Islet of Langerhans (tissue), 1 donor: ENCODE measurements around the gene BRS3.
"Not testable (repeated sequence)": the region's sequence is repeated elsewhere in the genome, so short reads cannot be mapped to it uniquely, and the experiment has no call there.

Experiments used
- FAIRE-seq: peaks from one replicate; lab custom pipeline; 2011; peaks lifted over from hg19 to GRCh38; lab: Jason Lieb, UNC

Gene BRS3

DNA sequence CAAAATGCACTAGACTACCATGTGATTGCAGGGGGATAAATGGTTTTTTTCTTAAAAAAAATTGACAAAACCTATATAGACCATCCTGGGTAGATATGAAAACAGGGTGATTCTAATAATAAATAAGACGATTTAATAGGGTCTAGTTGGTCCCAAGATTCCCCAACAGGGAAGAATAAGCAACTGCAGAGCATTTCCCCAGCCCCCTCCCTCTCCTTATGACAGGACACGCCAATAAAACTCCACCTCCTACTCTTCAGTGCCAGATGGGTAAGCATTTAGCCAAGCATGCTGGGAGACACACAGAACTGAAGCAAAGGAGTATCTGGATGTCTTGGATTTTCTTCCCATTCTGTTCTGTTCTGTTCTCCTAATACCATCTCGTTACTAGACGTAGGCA lies at the start of gene BRS3:
TSS of gene BRS3 (plus strand) at position 301 of the 400 bp plus-strand sequence. CDS start 168 bp downstream, outside the sequence.
- no peak for FAIRE-seq

DNA sequence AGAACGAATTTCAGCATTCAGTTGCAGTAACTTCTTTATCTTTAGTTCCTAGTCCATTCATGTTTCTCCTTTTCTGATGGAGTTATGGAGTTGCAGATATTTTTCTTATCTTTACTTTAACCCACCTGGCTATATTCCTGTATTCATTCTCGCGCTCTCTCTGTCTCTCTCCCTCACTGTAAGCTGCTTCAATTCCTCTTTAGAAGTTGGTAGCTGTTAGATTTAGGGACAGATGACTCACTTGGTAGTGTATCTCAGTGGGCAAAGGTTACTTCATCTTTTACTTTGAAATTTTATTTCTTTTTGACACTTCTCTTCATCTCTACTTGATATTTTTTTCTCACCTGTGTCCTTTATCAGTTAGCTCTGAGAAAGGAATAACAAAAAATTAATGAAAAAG lies 49.6 kb upstream of the BRS3 start:
- no peak for FAIRE-seq

DNA sequence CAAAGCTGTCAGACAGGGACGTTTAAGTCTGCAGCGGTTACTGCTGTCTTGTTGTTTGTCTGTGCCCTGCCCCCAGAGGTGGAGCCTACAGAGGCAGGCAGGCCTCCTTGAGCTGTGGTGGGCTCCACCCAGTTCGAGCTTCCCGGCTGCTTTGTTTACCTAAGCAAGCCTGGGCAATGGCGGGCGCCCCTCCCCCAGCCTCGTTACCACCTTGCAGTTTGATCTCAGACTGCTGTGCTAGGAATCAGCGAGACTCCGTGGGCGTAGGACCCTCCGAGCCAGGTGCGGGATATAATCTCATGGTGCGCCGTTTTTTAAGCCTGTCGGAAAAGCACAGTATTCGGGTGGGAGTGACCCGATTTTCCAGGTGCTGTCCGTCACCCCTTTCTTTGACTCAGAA lies 42.1 kb upstream of the BRS3 start:
- not testable (repeated sequence) for FAIRE-seq

DNA sequence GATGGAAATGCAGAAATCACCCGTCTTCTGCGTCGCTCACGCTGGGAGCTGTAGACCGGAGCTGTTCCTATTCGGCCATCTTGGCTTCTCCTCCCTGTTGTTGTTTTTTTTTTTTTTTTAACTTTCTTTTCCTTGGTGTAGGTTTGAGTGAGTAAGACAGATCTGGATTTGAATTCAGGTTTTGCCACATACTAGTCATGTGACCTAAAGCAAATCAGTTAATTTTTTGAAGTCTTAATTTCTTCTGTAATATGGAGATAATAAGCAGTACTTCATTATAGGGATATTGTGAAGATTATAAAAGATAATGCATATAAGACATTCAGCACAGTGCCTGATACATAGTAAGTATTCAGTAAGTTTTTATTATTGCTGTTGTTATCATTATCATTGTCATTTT lies 41.5 kb upstream of the BRS3 start:
- FAIRE-seq: peak; percentile 79

DNA sequence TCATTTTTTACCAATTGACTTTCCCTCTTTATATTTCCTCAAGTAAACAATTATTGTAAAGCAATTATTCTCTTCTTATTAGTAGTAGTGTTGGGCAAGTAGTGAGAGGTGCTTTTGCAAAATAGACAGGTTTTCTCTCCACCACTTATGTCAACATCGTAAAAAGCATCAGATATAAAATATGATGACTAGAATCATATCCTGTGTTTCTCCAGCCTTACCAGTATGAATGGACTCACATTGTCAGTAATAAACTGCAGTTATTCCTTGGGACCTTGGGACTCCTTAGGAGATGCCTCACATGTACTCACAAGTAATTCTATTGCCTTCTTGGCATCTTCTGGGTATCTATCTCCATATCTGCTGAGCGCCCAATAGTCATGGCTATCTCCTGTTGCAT lies 40.4 kb upstream of the BRS3 start:
- FAIRE-seq: no peak

DNA sequence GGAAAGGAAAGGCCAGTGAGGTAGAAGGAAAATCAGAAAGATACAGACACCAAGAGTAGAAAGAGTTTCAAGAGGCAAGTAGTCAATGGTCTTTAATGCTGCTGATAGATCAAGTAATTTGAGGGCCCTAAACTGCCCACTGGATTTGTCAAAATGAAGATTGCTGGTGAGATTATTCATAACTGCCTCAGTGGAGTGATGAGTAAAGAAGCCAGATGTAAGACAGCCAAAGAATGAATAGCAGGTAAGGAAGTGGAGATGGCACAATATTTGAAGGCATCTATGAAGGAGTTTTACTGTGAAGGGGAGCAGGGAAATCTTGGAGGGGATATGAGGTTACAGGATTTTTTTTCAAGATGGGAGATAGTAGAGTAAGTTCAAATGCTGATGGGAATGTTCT lies 39.8 kb upstream of the BRS3 start:
- no peak for FAIRE-seq

DNA sequence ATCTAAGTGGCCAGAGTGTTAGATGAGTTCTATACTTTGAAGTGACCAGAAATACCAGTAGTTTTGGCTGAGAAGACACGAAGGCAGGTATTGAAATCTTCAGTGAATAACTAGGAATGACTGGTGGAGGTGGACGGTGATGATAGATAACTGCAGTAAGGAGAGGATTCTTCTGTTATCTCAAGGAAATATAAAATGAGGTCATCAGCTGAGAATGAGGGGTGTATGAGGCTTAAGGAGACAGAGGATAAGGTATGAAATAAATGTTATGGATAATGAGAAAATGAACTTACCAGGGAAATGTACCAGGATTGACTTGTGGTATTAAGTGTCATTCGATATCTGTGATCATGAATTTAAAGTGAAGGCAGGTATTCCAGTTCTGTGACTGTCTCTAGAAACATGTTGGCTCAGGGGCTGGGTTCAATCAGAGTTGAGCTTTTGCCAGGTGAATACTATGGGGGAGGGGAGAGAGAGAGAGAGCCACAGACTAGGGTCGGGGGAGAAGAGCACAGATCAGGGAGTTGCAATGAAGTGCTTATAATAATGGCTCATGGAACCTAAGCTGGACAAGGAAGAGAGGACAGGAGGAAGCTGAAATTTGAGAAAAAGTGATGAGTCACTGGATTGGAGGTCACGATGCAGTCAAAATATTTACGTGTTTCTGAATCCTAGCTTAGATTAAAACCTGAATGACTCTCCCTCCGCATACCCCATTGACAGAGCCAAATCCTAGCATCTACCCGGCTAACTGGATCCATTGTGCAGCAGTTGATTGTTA lies 37.5 kb upstream of the BRS3 start:
- FAIRE-seq: no peak

DNA sequence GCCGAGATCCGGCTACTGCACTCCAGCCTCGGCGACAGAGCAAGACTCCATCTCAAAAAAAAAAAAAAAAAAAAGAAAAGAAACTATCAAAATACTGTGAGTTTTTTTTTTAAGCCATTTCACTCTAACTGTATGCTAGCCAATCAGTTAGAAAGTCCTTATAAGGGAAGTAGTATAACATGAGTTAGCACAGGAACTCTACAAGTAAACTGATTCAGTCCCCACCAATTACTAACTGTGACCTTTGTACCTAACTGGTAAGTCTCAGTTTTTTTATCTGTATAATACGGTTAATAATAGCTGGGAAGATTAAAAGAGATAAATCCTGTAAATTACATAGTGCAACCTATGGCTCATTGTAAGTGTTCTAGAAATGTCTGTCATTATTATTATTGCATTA lies 35.1 kb upstream of the BRS3 start:
- FAIRE-seq: no peak

DNA sequence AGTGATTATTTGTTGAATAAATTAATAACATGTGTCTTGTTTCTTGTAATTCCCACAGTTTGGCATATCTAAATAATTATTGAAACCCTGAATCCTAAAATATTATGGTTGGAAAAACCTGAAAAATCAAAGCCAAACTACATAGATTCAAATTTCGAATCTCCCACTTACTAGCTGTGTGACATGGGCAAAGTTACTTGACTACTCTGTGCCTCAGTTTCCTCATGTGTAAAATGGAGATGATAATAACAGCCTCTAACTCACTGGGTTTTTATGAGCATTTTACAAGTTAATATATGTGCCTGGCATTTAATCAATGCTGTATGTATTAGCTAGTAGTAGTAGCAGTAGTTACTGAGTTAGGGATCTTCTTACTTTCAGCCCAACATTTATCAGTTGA lies 34.6 kb upstream of the BRS3 start:
- FAIRE-seq: no peak

DNA sequence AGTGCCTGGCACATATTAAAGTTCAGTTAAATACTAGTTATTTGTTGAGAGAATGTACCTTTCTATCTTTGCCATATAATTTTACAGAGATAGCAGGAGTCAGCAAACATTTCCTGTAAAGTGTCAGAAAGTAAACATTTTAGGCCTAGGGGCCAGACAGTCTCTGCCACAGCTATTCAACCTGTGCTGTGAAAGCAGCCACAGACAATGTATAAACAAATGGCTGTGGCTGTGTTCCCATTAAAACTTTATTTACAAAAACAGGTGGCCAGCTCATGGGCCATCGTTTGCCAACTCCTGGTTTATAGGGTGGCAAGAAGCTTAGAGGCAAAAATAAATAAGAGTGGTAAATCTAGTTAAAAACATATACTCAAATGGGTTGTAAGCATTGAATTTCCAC lies 34.0 kb upstream of the BRS3 start:
- peak; percentile 99 for FAIRE-seq

DNA sequence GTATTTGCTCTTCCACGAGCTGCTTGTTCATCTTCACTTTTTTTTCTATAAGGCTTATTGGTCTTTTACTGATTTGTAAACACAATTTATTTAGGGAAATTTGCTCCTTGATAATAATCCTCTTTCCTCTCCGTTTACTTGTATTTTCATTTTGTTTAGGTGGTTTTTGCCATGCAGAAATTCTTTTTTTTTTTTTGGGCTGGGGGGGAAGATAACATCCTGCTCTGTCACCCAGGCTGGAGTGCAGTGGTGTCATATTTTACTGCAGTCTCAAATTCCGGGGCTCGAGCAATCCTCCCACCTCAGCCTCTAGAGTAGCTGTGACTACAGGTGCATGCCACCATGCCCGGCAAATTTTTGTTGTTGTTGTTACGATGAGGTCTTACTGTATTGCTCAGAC lies 31.6 kb upstream of the BRS3 start:
- FAIRE-seq: no peak

DNA sequence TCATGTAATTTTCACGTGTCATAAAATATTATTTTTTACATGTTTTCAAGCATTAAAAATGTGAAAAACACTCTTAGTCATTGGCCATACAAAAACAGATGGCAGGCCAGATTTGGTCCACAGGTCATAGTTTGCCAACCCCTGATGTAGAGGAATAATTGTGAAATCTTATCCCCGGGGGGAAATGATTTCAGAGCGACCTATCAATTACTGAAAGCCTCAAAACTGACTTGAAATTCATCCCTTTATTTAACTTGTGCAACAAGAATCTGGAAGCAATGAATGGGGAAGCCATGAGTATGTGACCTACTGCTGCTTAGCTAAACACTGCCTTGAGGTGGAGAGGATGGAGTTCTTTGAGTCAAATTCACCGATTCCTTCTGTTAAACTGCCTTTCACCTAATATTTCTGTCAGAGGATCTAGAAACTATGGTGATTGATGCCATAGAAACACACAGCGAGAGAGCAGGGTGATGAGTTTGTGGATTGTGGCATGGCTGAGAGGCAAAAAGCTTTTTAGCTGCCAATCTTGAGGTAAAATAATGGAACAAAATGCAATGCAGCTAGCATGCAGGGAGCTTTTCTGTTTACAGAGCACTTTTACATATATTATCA lies 30.3 kb upstream of the BRS3 start:
- no peak for FAIRE-seq

DNA sequence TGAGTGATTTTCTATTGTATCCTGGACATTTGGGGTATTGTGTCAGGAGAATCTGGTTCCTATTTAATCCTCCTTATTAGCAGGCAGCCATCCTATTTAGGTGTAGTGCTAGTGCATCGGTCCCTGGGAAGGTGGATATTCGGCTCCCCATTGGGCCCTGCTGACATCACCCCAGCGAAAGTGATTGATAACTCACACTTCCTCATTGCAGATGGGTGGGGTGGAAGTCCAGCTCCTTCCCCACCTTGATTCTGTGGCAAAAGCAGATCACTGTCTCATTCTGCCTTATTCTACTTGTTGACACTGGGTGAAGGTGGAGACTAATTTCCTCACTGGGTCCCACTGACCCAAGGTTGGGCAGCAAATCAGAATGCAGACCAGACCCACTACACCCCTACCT lies 23.2 kb upstream of the BRS3 start:
- no peak for FAIRE-seq

DNA sequence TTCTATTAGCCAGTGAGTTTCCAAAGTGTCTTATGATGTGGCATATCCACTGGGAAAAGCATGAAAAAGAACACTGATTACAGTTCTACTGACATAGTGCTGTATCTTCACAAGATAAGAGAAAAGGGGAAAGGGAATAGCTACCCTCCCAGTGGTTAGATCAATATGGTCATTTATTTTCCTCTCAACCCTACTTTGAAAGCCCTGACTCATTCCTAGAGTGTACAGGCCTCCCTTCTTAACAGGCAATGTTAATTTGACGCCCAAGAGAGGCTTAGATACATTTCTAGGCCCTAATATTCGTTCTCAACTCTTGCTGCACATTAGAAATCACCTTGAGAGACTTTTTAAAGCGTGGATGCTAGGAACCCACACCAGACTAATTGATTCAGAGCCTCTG lies 20.4 kb upstream of the BRS3 start:
- FAIRE-seq: no peak

DNA sequence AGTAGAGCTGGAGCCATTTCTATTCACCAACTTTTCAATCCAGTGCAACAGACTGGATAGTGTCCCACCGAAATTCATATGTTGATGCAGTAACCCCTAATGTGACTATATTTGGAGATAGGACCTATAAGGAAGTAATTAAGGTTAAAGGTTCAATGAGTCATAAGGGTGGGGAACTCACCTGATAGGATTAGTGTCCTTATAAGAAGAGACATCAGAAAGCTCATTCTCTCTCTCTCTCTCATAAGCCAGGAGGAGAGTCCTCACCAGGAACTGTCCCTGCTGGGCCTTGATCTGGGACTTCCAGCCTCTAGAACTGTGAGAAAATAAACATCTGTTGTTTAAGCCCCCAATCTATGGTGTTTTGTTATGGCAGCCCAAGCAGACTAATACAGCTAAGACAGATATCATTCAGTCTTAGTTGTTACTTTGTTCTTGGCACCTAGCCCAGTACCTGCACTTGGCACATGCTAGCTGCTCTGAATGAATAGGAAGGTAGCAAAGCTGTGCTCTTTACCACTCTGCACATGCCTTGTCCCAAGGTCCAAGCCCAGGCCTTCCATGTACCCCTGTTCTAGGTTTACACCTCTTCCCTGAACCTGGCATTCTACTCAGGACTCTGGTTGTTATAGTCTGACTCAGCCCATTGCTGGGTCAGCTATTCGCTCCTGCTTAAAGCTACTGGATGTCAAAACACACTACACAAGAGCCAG lies 19.2 kb upstream of the BRS3 start:
- no peak for FAIRE-seq

DNA sequence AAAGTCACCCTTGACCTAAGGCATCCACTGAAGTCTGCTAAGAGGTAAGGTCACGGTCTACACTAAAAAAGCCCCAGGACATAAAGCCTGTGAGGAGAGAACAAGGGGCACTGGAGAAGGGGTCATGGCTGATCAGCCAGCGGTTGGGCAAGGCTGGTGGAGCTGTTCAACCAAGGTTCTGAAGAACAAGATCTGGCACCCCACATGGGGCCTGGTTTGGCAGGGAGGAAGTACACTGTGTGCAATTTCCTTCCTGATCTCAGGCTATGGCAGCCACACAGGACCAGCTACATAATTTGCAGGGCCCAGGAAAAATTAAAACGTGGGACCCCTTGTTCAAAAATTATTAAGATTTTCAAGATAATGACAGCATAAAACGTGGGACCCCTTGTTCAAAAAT lies 14.1 kb upstream of the BRS3 start:
- no peak for FAIRE-seq

DNA sequence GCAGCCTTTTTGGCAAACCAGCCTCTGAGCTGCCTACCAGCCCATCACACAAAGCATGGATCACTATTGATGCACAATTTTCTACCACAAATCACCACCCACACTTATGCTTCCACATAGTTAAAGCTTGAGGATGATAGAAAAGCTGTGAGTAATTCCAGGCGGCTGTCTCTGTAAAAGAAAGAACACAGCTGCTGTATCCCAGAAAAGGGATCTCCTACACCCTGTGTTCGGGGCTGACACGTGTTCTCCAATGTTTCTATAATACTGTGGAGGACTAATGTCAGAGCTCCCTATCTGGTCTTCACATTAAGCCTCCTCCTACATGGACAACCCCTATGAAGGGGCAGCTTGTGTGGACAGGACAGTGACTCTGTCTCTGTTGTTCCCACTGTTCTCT lies 12.5 kb upstream of the BRS3 start:
- no peak for FAIRE-seq

DNA sequence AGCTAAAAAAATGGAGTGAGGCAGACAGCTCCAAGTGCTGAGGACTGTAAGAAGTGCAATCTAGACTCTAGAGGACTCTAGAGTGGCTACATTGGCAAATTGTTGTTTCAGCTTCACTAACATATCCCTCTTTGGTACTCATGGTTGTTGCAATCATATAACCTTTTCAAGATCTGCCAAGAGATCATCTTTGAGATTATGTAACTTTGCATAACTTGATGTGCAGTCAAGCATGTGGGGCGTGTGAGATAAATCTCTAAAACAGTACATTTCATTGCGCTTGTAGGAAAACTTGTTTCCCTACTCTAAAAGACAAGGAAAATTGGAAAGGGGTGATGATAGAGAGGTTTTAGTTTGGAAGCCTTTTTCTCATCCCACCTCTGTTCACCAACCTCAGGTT lies 11.2 kb upstream of the BRS3 start:
- no peak for FAIRE-seq

DNA sequence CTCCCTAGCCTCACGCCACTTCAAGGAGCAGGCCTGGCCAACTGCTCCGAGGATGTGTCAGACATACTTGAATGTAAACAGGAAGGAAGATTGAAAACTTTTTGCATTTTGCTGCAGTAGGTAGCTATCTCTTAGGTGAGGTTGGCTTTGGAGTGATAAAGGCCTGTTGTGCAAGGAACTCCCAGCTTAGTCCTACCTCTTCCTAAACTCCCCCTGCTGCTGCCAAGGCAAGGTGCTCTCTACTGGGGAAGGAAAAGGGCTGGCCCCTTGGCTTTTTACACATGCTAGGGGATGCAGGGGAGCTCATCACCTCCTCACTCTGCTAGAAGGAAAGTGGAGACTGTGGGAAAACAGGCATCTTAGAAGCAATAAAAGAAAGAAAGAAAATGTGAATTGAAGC lies 10.7 kb upstream of the BRS3 start:
- no peak for FAIRE-seq

DNA sequence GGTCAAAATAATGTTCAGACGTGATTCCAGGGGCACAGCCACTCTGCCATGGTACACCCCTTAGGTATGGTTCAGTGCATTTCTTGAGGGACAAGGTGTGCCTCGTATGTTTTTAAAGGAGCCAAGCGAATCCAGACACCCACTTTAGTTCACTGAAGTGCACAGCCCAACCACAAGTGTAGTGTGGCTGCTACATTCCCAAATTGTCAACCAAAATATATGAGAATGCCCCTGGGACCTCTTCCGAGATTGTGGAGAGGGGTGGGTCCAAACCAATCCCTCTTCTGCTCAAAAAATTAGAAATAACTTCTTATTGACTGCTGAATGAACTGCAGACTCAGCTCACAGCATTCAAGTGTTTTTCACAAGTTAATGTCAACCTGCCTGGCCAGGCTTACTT lies 7.4 kb upstream of the BRS3 start:
- no peak for FAIRE-seq

DNA sequence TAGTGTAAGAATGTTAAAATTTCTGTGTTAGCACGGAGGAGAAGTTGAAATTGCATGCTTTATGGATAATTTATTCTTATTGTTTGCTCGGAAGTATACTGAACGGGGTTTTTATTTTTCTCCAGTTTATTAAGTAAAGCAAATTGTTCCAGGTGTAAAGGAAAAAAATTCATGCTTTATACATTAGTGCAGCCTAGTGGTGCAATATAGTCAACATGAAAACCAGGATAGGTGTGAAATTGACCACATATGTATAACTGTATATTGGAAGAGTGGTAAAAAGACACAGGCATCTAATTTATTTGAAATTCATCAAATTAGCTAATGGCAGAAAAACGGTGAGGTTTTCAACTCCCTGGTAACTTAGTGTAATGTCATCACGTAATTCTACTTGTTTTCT lies 959 bp downstream of the BRS3 start:
- FAIRE-seq: peak; percentile 95

DNA sequence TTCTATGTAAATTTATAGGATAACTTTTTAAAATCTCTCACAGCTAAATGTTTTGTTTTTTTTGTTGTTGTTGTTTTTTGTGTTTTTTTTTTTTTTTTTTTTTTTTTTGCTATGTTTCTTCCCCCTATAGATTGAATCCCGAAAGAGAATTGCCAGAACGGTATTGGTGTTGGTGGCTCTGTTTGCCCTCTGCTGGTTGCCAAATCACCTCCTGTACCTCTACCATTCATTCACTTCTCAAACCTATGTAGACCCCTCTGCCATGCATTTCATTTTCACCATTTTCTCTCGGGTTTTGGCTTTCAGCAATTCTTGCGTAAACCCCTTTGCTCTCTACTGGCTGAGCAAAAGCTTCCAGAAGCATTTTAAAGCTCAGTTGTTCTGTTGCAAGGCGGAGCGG lies 4.1 kb downstream of the BRS3 start:
- FAIRE-seq: no peak

DNA sequence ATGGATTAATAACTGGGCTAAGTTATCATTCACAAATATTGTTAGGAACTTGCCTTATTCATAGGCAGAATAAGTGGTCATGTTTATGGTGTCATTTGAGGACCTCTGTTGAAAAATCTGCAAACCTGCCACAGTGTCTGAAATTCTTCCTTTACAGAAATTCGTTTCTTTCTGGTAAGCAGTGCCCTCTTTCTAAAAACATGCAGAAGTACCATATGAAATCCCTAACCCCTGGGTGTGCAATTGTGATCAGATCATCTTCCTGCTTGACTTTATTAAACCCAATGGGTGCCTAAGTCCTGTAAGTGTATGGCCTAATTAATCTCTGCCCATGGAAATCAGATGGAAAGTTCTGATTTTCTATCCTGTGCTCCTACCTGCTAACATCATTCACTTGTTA lies 5.3 kb downstream of the BRS3 start:
- no peak for FAIRE-seq

DNA sequence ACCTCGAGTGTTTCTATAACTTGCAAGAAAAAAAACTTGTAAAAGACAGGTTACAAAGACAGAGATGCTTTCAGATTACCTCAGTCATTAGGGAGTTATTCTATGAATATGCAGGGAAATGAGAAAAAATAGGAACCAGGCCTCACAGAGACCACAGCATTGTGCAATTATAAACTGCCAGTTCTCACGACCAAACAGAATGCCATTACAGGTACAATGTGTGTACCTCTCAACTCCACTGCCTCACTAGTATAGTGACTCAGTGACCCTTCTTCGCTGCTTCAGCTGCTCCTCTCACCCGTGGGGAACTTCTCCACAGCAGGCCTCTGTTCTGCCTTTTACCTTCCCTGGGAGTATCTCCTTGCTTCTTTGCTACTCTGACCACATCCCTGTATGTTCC lies 7.3 kb downstream of the BRS3 start:
- no peak for FAIRE-seq
